Stimulated activated CD8-positive, alpha-beta memory T cell treated with anti-CD3 and anti-CD28 coated beads, Interleukin-12 subunit alpha, Interleukin-12 subunit beta, amount 100 ng/mL, for 4 hours (primary cell): ENCODE data around the gene MED27.

Source experiments
- DNase-seq: peaks from one replicate; pipeline ENCODE4 v3.0.0-alpha.2; 2020; ENCODE audit warnings: low read depth

MED27 gene

GRCh38 chr9:131995382-131995781, 84.3 kb downstream of the MED27 start:
- DNase-seq = no peak

DNA sequence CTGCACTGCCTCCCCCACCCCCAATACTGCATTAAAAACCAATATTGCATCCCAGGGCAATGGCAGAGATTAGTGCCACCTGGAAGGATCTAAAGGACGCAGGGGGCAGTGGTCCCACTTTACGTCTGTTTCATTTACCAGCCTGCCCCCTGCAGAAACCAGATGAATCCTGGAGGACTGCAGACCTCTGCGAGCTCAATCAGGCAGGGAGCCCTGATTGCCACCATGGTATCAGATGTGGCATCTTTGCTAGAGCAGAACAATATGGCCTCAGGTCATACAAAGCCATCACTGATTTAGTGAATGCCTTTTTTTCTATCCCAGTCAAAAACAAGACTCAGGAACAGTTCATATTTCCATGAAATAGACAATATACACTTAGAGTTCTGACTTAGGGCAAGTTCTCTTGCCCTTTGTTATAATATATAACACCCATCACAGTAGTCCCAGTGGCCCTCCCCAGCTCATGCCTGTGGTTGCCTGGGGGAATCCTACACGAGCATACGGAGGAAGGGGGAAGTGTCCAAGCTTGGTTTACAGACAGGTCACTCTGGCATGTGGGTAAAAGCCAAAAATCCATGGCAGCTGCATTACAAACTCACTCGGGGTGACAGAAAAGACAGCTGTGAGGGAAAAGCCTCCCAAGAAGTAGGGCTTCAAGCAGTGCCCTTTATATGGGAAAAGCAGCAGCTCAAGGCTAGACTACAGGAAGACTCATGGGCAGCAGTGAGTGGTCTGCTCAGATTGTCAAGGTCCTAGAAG, 85.1 kb downstream of the MED27 start:
- DNase-seq = no peak

- no peak for DNase-seq
These were observed 86.6 kb downstream of the MED27 start for GRCh38 chr9:131992906-131993657.

DNA sequence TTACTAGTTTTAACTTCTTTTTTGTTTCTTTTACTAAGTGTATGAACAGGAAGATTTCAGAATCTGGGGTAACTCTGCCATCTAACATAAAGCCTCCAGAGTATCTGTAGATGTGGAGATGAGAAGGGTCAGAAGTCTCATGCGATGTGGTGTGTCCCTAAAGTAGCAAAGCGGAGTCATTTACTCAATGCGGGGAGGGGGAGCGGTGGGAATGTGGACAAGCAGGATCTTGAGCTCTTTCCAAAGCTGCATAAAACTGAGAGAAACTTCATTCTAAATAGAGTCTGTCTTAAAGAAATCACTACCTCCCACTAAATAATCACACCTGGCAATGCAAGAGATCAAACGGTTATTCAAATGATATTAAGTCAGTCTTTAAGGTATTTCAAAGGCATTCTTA, 92.4 kb downstream of the MED27 start:
- no peak for DNase-seq

DNA sequence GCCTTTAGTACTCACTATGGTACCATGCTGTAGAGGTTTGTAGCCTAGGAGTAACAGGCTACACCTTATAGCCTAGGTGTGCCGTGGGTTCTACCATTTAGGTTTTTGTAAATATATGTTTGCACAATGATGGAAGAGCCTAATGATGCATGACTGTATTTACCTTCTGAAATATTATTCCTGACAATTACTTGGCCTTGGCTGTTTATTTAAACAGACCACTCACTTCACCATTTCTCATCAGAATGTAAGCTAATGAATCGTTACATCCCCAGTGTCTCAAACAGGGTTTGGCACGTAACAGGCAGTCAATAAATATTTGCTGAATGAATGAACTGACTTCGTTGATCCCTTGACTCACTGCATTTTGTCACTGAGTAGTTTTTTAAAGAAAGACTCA, 93.1 kb downstream of the MED27 start:
- DNase-seq = no peak

DNA sequence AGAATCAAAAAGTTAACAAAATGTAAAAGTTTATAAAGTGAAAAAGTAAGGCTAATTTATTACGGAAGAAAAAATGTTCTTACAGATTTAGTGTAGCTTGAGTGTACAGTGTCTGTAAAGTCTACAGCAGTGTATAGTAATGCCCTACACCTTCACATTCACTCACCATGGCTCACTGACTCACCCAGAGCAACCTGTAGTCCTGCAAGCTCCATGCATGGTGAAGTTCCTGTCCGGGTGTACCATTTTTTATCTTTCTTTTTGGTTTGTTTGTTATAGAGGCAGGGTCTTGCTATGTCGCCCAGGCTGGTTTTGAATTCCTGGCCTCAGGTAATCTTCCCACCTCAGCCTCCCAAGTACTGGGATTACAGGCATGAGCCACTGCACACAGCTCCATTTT, 93.6 kb downstream of the MED27 start:
- no peak for DNase-seq

GRCh38 chr9:131984564-131984963, 95.1 kb downstream of the MED27 start:
- DNase-seq = no peak

DNA sequence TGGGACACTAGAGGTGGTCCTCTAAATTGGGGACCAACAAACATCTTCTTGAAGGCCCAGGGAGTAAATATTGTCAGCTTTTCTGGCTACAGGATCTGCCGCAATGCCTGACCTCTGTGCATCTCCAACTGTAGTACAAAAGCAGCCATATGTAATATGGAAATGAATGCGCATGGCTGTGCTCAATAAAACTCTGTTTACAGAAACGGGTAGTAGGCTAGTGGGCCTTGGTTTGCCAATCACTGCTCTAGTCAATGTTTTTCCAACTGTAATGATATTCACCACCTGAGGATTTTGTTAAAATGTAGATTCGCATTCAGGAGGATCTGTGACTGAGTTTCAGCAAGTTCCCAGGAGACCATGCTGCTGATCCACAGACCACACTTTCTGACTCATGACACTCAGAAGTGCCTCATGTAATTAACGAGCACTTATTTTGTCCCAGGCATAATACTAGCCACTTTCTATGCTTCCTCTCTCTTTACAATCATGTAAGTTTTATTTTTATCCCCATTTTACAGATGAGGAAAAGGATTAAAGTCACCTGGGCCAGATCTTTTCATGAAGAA, 96.9 kb downstream of the MED27 start:
- DNase-seq = no peak

- DNase-seq = no peak
These were observed 97.6 kb downstream of the MED27 start for GRCh38 chr9:131982102-131982501.

- no peak for DNase-seq
These were observed 98.4 kb downstream of the MED27 start for GRCh38 chr9:131981116-131981776.

DNA sequence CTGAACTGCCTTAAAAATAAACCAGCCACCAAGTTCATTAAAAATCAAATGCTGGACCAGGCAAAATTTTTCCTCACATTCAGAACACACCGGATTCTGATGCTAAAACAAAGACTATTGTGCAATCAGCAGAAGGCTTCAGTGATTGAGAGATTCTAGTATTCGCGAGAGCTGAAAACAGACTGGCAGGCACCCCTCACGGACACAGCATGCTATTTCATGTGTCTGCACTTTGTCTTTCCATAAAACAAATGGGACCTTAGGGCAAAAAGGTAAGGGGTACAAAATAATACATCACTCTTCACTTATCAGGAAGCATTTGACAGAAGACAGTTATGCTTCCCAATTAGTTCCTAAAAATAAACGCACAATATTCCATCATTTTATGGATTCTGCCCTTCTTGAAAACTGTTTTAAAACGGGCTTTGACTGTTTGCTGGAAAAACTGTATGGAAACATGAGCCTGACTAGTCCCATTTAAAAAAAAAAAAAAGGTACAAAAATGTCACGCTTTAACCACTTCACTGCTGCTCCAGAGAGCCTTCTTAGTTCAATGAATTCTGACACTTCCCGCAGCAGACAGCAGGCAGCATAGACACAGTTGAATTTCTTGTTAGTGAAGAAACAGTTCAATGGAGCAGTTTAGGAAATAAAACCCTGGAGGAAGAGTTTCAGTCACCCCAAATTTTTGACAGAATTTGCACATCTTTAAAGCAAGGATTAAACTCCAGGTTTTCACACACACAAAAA, 99.2 kb downstream of the MED27 start:
- DNase-seq = no peak

- DNase-seq = no peak
These were observed 102.4 kb downstream of the MED27 start for GRCh38 chr9:131977109-131977838.

GRCh38 chr9:131976157-131977108, 103.2 kb downstream of the MED27 start:
- no peak for DNase-seq

DNA sequence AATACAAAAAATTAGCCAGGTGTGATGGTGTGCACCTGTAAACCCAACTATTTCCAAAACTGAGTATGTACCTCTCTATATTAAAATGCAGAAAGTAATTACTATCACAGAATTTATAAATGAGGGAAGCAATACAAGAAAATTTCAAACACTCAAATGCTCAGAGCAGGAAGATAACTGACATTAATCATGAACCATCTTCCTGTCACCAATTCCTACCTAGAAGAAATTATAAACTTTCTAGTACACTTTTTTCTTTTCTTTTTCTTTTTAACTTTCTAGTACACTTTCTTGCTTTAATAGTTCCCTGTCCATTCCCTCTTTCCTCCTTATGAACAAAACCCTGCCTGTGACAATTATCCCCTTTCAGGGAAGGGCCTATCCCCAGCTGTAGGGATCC, 106.8 kb downstream of the MED27 start:
- DNase-seq = no peak

DNA sequence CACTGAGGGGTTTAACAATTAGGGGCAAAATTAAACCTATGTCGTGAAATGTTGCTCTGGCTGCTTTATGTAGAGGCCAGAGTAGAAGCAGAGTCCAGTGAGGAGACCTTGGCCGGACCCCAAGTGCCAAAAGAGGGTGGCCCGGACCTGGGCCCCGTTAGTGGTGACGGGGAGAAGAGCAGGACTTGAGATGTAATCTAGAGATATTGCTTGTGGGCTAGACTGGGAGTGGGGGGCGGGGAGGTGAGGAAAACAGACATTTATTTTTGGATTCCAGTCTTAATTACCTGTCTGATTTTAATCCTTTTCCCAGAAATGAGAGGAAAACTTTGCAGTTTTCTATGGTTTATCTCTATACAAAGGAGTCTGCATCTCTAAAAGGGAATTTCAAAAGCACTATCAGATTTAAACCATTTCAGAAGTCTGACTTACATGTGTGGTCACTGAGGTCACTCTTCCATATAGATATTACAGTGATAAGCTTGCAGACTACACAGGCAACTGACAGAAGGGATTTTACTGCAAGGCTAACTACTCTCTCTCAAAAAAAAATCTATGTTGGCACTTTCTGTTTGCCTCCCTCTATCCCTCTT, 108.1 kb downstream of the MED27 start:
- no peak for DNase-seq

DNA sequence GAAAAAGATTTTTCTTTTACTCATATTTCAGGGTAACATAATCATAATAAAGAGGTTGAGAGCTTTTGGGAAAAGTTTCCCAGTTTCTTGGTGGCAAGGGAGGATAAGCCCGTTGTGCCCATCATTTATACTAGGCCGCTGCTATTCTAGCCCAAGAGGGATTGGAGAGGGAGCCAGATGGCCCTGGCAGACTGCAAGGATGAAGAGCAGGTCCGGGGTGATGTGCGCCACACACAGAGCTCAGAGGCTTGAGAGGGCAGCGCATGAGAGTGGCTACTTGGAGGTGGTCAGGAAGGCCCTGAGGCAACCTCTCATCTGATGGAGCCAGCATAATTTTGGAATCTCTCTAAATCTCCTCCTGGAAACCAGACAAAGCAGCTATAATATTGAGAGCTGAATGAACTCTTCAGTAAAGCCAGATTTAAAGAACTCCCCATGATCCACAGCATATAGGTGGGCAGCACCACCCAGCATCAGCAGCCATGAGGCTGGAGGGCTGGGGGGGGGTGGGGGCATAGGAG, 110.1 kb downstream of the MED27 start:
- no peak for DNase-seq

GRCh38 chr9:131968632-131969031, 111.0 kb downstream of the MED27 start:
- no peak for DNase-seq

- no peak for DNase-seq
These were observed 113.8 kb downstream of the MED27 start for GRCh38 chr9:131965841-131966240.

GRCh38 chr9:131965103-131965502, 114.6 kb downstream of the MED27 start:
- DNase-seq = no peak
